Measurements from ENCODE around the gene MUC3A. TPM values are rescaled to one million over a fixed set of nuclear protein-coding genes. Genes with fewer than 3 reads are reported as not detected.
"Not testable (repeated sequence)": the region's sequence is repeated elsewhere in the genome, so short reads cannot be mapped to it uniquely, and the experiment has no call there.

MUC3A gene
- total RNA-seq, 1 experiment from 2014 or later = 29.2 TPM

GRCh38 chr7:100908512-100908911, 40.8 kb upstream of the MUC3A start:
- Histone ChIP-seq H4K8ac (replicated peaks; ENCODE audit: insufficient read length, low read depth, low read length) (no peak overlapping the region), H4K20me1 (ENCODE audit: control insufficient read depth, insufficient read depth, insufficient read length) (no peaks in the 10 kb centered on the region), H3K27me3 (ENCODE audit: insufficient read depth, low read length) (no peaks in the 10 kb centered on the region), H3T11ph (ENCODE audit: low read length) (no peak overlapping the region), H3K27ac (ENCODE audit: insufficient read length, low read depth, low read length) (no peak overlapping the region), H3K4ac (ENCODE audit: low read depth, low read length) (no peak overlapping the region), H2BK120ac (ENCODE audit: low read depth, low read length, poor library complexity, severe bottlenecking) (no peak overlapping the region), H4K5ac (ENCODE audit: insufficient read length, low read depth, low read length) (no peak overlapping the region), H3K56ac (ENCODE audit: insufficient read length, low read depth, low read length) (no peak overlapping the region), H2AK5ac (ENCODE audit: insufficient read length, low read length) (no peak overlapping the region), H3K4me2 (ENCODE audit: insufficient read depth, insufficient read length, low read length) (no peak overlapping the region), H3K9me3 (ENCODE audit: control insufficient read depth, low read depth, low read length) (no peaks in the 10 kb centered on the region), H3K9ac (ENCODE audit: extremely low read depth, insufficient read length, low read length) (no peak overlapping the region), H3K79me2 (ENCODE audit: insufficient read depth, low read length) (no peaks in the 10 kb centered on the region), H3K14ac (ENCODE audit: insufficient read depth, low read length) (no peak overlapping the region), H4K91ac (ENCODE audit: insufficient read length, low read depth, low read length) (no peak overlapping the region), H2BK15ac (ENCODE audit: low read depth, low read length) (no peak overlapping the region), H2BK12ac (ENCODE audit: insufficient read length, low read depth, low read length) (no peak overlapping the region), H2BK5ac (ENCODE audit: insufficient read length, low read length) (no peak overlapping the region), H3K23ac (ENCODE audit: insufficient read length, low read depth, low read length) (no peak overlapping the region), H2AFZ (ENCODE audit: low read length) (no peak overlapping the region), H3K18ac (ENCODE audit: insufficient read length, low read depth, low read length) (no peak overlapping the region), H3K4me1 (ENCODE audit: insufficient read depth, low read length) (no peaks in the 10 kb centered on the region), H2BK20ac (ENCODE audit: low read depth, low read length, poor library complexity, severe bottlenecking) (no peak overlapping the region), H3K79me1 (ENCODE audit: insufficient read depth, low read depth, low read length, poor library complexity, severe bottlenecking) (no peaks in the 10 kb centered on the region), H3K23me2 (ENCODE audit: insufficient read length, low read depth, low read length, poor library complexity, severe bottlenecking) (no peaks in the 10 kb centered on the region)
- no peak for DNase-seq
- Mint-ChIP-seq H3K4me3 (no peak overlapping the region), H3K4me1 (0 out of 4 replicates have a peak, but pooled peaks cover 0 to 4% of the 10 kb centered on the region in 2 experiments), H3K36me3 (ENCODE audit: insufficient read depth in 1 of 3, low read depth in 3 of 3) (no peaks in the 10 kb centered on the region), H3K27ac (no peak overlapping the region), H3K27me3 (ENCODE audit: low read depth) (no peaks in the 10 kb centered on the region), H3K9me3 (no peaks in the 10 kb centered on the region; a peak in 2 of 5 replicates)
- WGBS (ENCODE audit: extremely low coverage, insufficient read length, low lambda C conversion rate) = no CpG with 5 or more reads among the region's 5 CpGs
- no peak for TF ChIP-seq CTCF (conservative IDR thresholded peaks at IDR 0.05)

- not testable (repeated sequence) for DNase-seq; H4K8ac ChIP-seq (replicated peaks; ENCODE audit: insufficient read length, low read depth, low read length); H4K20me1 ChIP-seq (ENCODE audit: control insufficient read depth, insufficient read depth, insufficient read length); H3K27me3 ChIP-seq (ENCODE audit: insufficient read depth, low read length); H3T11ph ChIP-seq (ENCODE audit: low read length); H2BK5ac ChIP-seq (ENCODE audit: insufficient read length, low read length); H3K27ac Mint-ChIP-seq; H3K9me3 Mint-ChIP-seq; H2AK5ac ChIP-seq (ENCODE audit: insufficient read length, low read length); H3K4me3 Mint-ChIP-seq; H3K4me2 ChIP-seq (ENCODE audit: insufficient read depth, insufficient read length, low read length); H2BK15ac ChIP-seq (ENCODE audit: low read depth, low read length); H2BK120ac ChIP-seq (ENCODE audit: low read depth, low read length, poor library complexity, severe bottlenecking); H3K27ac ChIP-seq (ENCODE audit: insufficient read length, low read depth, low read length); H3K56ac ChIP-seq (ENCODE audit: insufficient read length, low read depth, low read length); H3K4me1 ChIP-seq (ENCODE audit: insufficient read depth, low read length); H3K9ac ChIP-seq (ENCODE audit: extremely low read depth, insufficient read length, low read length); H3K79me1 ChIP-seq (ENCODE audit: insufficient read depth, low read depth, low read length, poor library complexity, severe bottlenecking); H3K36me3 Mint-ChIP-seq (ENCODE audit: insufficient read depth in 1 of 3, low read depth in 3 of 3); H3K79me2 ChIP-seq (ENCODE audit: insufficient read depth, low read length); H2BK20ac ChIP-seq (ENCODE audit: low read depth, low read length, poor library complexity, severe bottlenecking); H3K27me3 Mint-ChIP-seq (ENCODE audit: low read depth); H3K23ac ChIP-seq (ENCODE audit: insufficient read length, low read depth, low read length); H3K23me2 ChIP-seq (ENCODE audit: insufficient read length, low read depth, low read length, poor library complexity, severe bottlenecking); H2BK12ac ChIP-seq (ENCODE audit: insufficient read length, low read depth, low read length); H3K18ac ChIP-seq (ENCODE audit: insufficient read length, low read depth, low read length); H3K4ac ChIP-seq (ENCODE audit: low read depth, low read length); H3K14ac ChIP-seq (ENCODE audit: insufficient read depth, low read length); H4K5ac ChIP-seq (ENCODE audit: insufficient read length, low read depth, low read length); H4K91ac ChIP-seq (ENCODE audit: insufficient read length, low read depth, low read length); H2AFZ ChIP-seq (ENCODE audit: low read length); H3K4me1 Mint-ChIP-seq; H3K9me3 ChIP-seq (ENCODE audit: control insufficient read depth, low read depth, low read length)
- no CpG with 5 or more reads among the region's 7 CpGs for WGBS (ENCODE audit: extremely low coverage, insufficient read length, low lambda C conversion rate)
Measured at GRCh38 chr7:100910443-100910842, 38.9 kb upstream of the MUC3A start.

All from H9 (cell line).